Measurements from ENCODE around the gene TEX13B. TPM values are rescaled to one million over a fixed set of nuclear protein-coding genes. Genes with fewer than 3 reads are reported as not detected.

TEX13B gene
- total and polyA plus RNA-seq, 2 experiments from 2014 or later = not detected

DNA sequence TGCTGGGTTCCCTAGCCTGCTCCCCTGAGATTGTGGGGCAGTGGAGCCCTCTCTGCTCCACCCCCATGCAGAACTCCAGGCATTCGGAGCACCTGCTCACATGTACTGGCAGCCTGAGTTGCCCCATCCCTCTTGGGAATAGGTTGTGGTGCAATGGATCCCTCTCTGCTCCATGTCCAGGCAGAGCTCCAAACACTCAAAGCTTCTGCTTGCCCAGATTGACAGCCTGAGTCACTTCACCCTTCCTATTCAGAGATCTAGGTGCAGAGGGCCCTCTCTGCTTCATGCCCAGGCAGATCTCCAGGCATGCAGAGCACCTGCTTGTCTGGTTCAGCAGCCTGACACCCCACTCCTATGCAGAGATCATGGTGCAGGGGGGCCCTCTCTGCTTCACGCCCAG lies 18.6 kb upstream of the TEX13B start:
- Histone ChIP-seq H3K79me2 (no peaks in the 10 kb centered on the region), H3K4me3 (no peak overlapping the region), H3K4me2 (no peak overlapping the region), H2AFZ (no peak overlapping the region), H3K9me2 (replicated peaks; ENCODE audit: insufficient read depth) (no peaks in the 10 kb centered on the region), H3K36me3 (replicated peaks; ENCODE audit: insufficient read depth, low read depth) (no peaks in the 10 kb centered on the region), H3K4me1 (ENCODE audit: insufficient read depth) (no peaks in the 10 kb centered on the region), H3K27ac (no peak overlapping the region), H3K9me3 (ENCODE audit: low read depth) (no peaks in the 10 kb centered on the region), H4K20me1 (ENCODE audit: insufficient read depth, poor library complexity, severe bottlenecking) (no peaks in the 10 kb centered on the region), H3K27me3 (no peaks in the 10 kb centered on the region)
- WGBS (ENCODE audit: low lambda C conversion rate, missing lambda C conversion rate) = 57% methylated on average over 2 of the region's 2 CpGs
- TF ChIP-seq, protein P1, sequence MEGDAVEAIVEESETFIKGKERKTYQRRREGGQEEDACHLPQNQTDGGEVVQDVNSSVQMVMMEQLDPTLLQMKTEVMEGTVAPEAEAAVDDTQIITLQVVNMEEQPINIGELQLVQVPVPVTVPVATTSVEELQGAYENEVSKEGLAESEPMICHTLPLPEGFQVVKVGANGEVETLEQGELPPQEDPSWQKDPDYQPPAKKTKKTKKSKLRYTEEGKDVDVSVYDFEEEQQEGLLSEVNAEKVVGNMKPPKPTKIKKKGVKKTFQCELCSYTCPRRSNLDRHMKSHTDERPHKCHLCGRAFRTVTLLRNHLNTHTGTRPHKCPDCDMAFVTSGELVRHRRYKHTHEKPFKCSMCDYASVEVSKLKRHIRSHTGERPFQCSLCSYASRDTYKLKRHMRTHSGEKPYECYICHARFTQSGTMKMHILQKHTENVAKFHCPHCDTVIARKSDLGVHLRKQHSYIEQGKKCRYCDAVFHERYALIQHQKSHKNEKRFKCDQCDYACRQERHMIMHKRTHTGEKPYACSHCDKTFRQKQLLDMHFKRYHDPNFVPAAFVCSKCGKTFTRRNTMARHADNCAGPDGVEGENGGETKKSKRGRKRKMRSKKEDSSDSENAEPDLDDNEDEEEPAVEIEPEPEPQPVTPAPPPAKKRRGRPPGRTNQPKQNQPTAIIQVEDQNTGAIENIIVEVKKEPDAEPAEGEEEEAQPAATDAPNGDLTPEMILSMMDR (IDR thresholded peaks at IDR 0.05; ENCODE audit: poor library complexity) = no peak
- TF ChIP-seq EZH2 (IDR thresholded peaks at IDR 0.05; ENCODE audit: borderline replicate concordance) (no peak), EZH2phosphoT487 (IDR thresholded peaks at IDR 0.05; ENCODE audit: low read depth, severe bottlenecking, unreplicated experiment) (no peak)
- no peak for DNase-seq (ENCODE audit: low spot score)

DNA sequence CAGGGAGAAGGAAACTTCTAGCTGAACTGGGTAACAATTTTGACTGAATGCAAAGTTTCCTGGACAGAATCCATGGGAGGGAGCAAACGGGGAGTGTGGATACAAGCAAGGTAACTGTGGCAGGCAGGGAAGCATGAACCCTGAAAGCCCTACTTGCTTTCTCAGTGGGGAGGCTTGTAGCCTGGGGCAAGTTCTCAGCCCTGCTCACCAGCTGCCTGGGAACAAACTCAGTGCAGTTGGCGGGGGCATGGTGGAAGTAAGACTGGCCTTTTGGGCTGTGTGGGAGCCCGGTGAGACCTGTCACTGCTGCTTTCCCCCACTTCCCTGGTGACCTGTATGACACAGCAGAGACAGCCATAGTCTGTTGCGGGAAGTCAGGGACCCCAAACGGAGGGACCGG lies 14.0 kb upstream of the TEX13B start:
- no peaks in the 10 kb centered on the region for H3K4me1 ChIP-seq (ENCODE audit: insufficient read depth)
- H3K27ac ChIP-seq = no peak overlapping the region
- no peak for TF ChIP-seq EZH2 (IDR thresholded peaks at IDR 0.05; ENCODE audit: borderline replicate concordance)
- TF ChIP-seq EZH2phosphoT487 (IDR thresholded peaks at IDR 0.05; ENCODE audit: low read depth, severe bottlenecking, unreplicated experiment) = no peak
- TF ChIP-seq, protein P1 (IDR thresholded peaks at IDR 0.05; ENCODE audit: poor library complexity) = no peak
- H3K4me2 ChIP-seq = no peak overlapping the region
- H3K36me3 ChIP-seq (replicated peaks; ENCODE audit: insufficient read depth, low read depth) = no peaks in the 10 kb centered on the region
- H3K79me2 ChIP-seq = no peaks in the 10 kb centered on the region
- no peak overlapping the region for H3K4me3 ChIP-seq
- no peak for DNase-seq (ENCODE audit: low spot score)
- H3K9me2 ChIP-seq (replicated peaks; ENCODE audit: insufficient read depth) = no peaks in the 10 kb centered on the region
- H4K20me1 ChIP-seq (ENCODE audit: insufficient read depth, poor library complexity, severe bottlenecking) = no peaks in the 10 kb centered on the region
- no peaks in the 10 kb centered on the region for H3K27me3 ChIP-seq
- 70% methylated on average over 6 of the region's 6 CpGs for WGBS (ENCODE audit: low lambda C conversion rate, missing lambda C conversion rate)
- no peaks in the 10 kb centered on the region for H3K9me3 ChIP-seq (ENCODE audit: low read depth)
- H2AFZ ChIP-seq = no peak overlapping the region

DNA sequence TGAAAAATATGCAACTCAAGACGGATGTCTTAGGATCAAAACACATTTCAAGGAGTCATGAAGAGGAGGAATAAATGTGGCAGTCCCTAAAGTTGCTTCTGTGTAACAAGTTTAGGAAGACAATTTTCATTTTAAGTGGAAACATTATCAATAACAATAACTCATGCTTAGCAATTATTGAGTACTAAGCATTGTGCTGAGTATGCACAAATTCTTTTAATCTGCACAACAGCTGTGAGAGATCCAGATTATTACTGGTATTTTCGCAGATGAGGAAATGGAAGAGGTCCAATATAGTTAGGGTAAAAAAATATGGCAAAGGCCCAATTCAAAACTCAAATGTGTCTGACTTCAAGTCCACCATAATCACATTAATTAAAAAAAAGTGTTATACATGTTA lies 2.9 kb upstream of the TEX13B start:
- H4K20me1 ChIP-seq (ENCODE audit: insufficient read depth, poor library complexity, severe bottlenecking) = no peaks in the 10 kb centered on the region
- 75% methylated on average over 2 of the region's 2 CpGs for WGBS (ENCODE audit: low lambda C conversion rate, missing lambda C conversion rate)

More for the DNA sequence above, 2.9 kb upstream of the TEX13B start:
- no peak for TF ChIP-seq EZH2 (IDR thresholded peaks at IDR 0.05; ENCODE audit: borderline replicate concordance)
- TF ChIP-seq, protein P1 (IDR thresholded peaks at IDR 0.05; ENCODE audit: poor library complexity) = no peak
- TF ChIP-seq EZH2phosphoT487 (IDR thresholded peaks at IDR 0.05; ENCODE audit: low read depth, severe bottlenecking, unreplicated experiment) = no peak
- Histone ChIP-seq H3K27ac (no peak overlapping the region), H3K4me1 (ENCODE audit: insufficient read depth) (no peaks in the 10 kb centered on the region), H3K4me3 (no peak overlapping the region), H3K9me2 (replicated peaks; ENCODE audit: insufficient read depth) (no peaks in the 10 kb centered on the region), H3K4me2 (no peak overlapping the region), H3K9me3 (ENCODE audit: low read depth) (no peaks in the 10 kb centered on the region), H2AFZ (no peak overlapping the region), H3K79me2 (no peaks in the 10 kb centered on the region), H3K27me3 (no peaks in the 10 kb centered on the region), H3K36me3 (replicated peaks; ENCODE audit: insufficient read depth, low read depth) (no peaks in the 10 kb centered on the region)
- DNase-seq (ENCODE audit: low spot score) = no peak
